Thymus (tissue), 11 donors: ENCODE data around the gene PSD4. TPM values are rescaled to one million over a fixed set of nuclear protein-coding genes. Genes with fewer than 3 reads are reported as not detected.

Experiments
- DNase-seq, 9 donors: peaks; one replicate each; pipeline ENCODE4 v3.0.0-alpha.2; 2013; ENCODE audit warnings: low spot score in 9 of 9, low read depth in 6 of 9, missing footprints in 1 of 9
- H3K27ac ChIP-seq, 2 donors: one replicate each; pipeline ENCODE4 v1.5.1; 2013; ENCODE audit warnings: control low read depth in 1 of 2, low read depth in 1 of 2, low read length in 1 of 2, mild to moderate bottlenecking in 1 of 2, moderate library complexity in 1 of 2
- H3K27me3 ChIP-seq, 2 donors: one replicate each; pipeline ENCODE4 v1.5.1; 2013; ENCODE audit warnings: low read length in 1 of 2; ENCODE audit not compliant: control insufficient read depth in 2 of 2, insufficient read depth in 1 of 2
- H3K36me3 ChIP-seq, 2 donors: one replicate each; pipeline ENCODE4 v1.5.1; 2013; ENCODE audit warnings: low read length in 1 of 2, mild to moderate bottlenecking in 1 of 2, moderate library complexity in 1 of 2; ENCODE audit not compliant: control insufficient read depth in 2 of 2, insufficient read depth in 2 of 2
- H3K4me1 ChIP-seq, 2 donors: one replicate each; pipeline ENCODE4 v1.5.1; 2013; ENCODE audit warnings: low read length in 2 of 2; ENCODE audit not compliant: control insufficient read depth in 2 of 2, insufficient read depth in 2 of 2
- H3K4me3 ChIP-seq, 2 donors: one replicate each; pipeline ENCODE4 v1.5.1; 2013; ENCODE audit warnings: low read length in 2 of 2, control low read depth in 1 of 2, mild to moderate bottlenecking in 1 of 2
- H3K9me3 ChIP-seq, 2 donors: one replicate each; pipeline ENCODE4 v1.5.1; 2013; ENCODE audit warnings: low read length in 1 of 2, mild to moderate bottlenecking in 1 of 2; ENCODE audit not compliant: control insufficient read depth in 2 of 2, insufficient read depth in 1 of 2
- WGBS: extraction: QIAGEN DNeasy Blood & Tissue Kit; methylation state at CpG from one replicate; pipeline ENCODE4 v1.1.7; 2013; 5-methylcytosine and 5-hydroxymethylcytosine counted together
- polyA plus RNA-seq: library from polyadenylated mRNA; stranded (reverse); fragments of 200-250 nt; gene quantifications from one replicate; pipeline ENCODE4 v1.2.3, GENCODE V29; 2013
- total RNA-seq: library from RNA; stranded (reverse); fragments of 120-200 nt; gene quantifications from one replicate; pipeline ENCODE4 v1.2.4, GENCODE V29; 2013
- donor health status: healthy.

PSD4 gene
- total and polyA plus RNA-seq, 2 donors, result 81.8 to 92.1 TPM

GRCh38 chr2:113185664-113186432 lies 12.1 kb downstream of the PSD4 start:
- DNase-seq, result no peak
- Histone ChIP-seq H3K36me3 (peaks cover 63 to 85% of the 10 kb centered on the region in 2 donors), H3K27ac (no peak overlapping the region), H3K4me1 (peaks cover 9 to 28% of the 10 kb centered on the region in 2 donors), H3K9me3 (no peaks in the 10 kb centered on the region), H3K27me3 (no peaks in the 10 kb centered on the region), H3K4me3 (no peak overlapping the region)
- 94% methylated on average over 10 of the region's 10 CpGs for WGBS

- peaks cover 66 to 85% of the 10 kb centered on the region in 2 donors for H3K36me3 ChIP-seq
- no peaks in the 10 kb centered on the region for H3K27me3 ChIP-seq
- no peaks in the 10 kb centered on the region for H3K9me3 ChIP-seq
- H3K4me1 ChIP-seq, result peaks cover 4 to 23% of the 10 kb centered on the region in 2 donors
- DNase-seq, result no peak
- no peak overlapping the region for H3K4me3 ChIP-seq
- WGBS, result 96% methylated on average over 5 of the region's 5 CpGs
- no peak overlapping the region for H3K27ac ChIP-seq
Measured at GRCh38 chr2:113186433-113186796, 12.6 kb downstream of the PSD4 start.

GRCh38 chr2:113187771-113188170 lies 14.0 kb downstream of the PSD4 start:
- Histone ChIP-seq H3K9me3 (no peaks in the 10 kb centered on the region), H3K4me3 (no peak overlapping the region), H3K4me1 (peaks cover 0 to 11% of the 10 kb centered on the region in 2 donors), H3K27me3 (no peaks in the 10 kb centered on the region), H3K36me3 (peaks cover 60 to 79% of the 10 kb centered on the region in 2 donors), H3K27ac (no peak overlapping the region)
- DNase-seq, result no peak
- 96% methylated on average over 6 of the region's 6 CpGs for WGBS

GRCh38 chr2:113190871-113191270 lies 17.1 kb downstream of the PSD4 start:
- Histone ChIP-seq H3K4me1 (no peaks in the 10 kb centered on the region), H3K9me3 (no peaks in the 10 kb centered on the region), H3K27ac (no peak overlapping the region), H3K27me3 (no peaks in the 10 kb centered on the region), H3K36me3 (peaks cover 57 to 79% of the 10 kb centered on the region in 2 donors), H3K4me3 (no peak overlapping the region)
- 81% methylated on average over 1 of the region's 1 CpG for WGBS
- no peak for DNase-seq

- H3K36me3 ChIP-seq, result peaks cover 59 to 79% of the 10 kb centered on the region in 2 donors
- DNase-seq, result no peak
Measured at GRCh38 chr2:113192459-113193100, 18.8 kb downstream of the PSD4 start.

GRCh38 chr2:113195923-113196501 lies 22.2 kb downstream of the PSD4 start:
- H3K27ac ChIP-seq, result no peak overlapping the region
- peaks cover 0 to 2% of the 10 kb centered on the region in 2 donors for H3K4me1 ChIP-seq
- no peaks in the 10 kb centered on the region for H3K27me3 ChIP-seq
- no peak for DNase-seq
- no peaks in the 10 kb centered on the region for H3K9me3 ChIP-seq
- no peak overlapping the region for H3K4me3 ChIP-seq
- WGBS, result 97% methylated on average over 11 of the region's 11 CpGs
- peaks cover 85 to 86% of the 10 kb centered on the region in 2 donors for H3K36me3 ChIP-seq

More at GRCh38 chr2:113192459-113193100, 18.8 kb downstream of the PSD4 start:
- Histone ChIP-seq H3K4me1 (no peaks in the 10 kb centered on the region), H3K27ac (no peak overlapping the region), H3K9me3 (no peaks in the 10 kb centered on the region), H3K4me3 (no peak overlapping the region), H3K27me3 (no peaks in the 10 kb centered on the region)
- 99% methylated on average over 7 of the region's 7 CpGs for WGBS

GRCh38 chr2:113196839-113197238 lies 23.1 kb downstream of the PSD4 start:
- no peaks in the 10 kb centered on the region for H3K27me3 ChIP-seq
- WGBS, result 100% methylated on average over 4 of the region's 4 CpGs
- no peak overlapping the region for H3K27ac ChIP-seq
- no peaks in the 10 kb centered on the region for H3K9me3 ChIP-seq
- no peak overlapping the region for H3K4me3 ChIP-seq
- no peak for DNase-seq
- H3K4me1 ChIP-seq, result peaks cover 0 to 2% of the 10 kb centered on the region in 2 donors
- H3K36me3 ChIP-seq, result peaks cover 90 to 91% of the 10 kb centered on the region in 2 donors

- H3K4me3 ChIP-seq, result no peak overlapping the region
- WGBS, result 98% methylated on average over 17 of the region's 17 CpGs
- H3K27me3 ChIP-seq, result no peaks in the 10 kb centered on the region
- peaks cover 0 to 2% of the 10 kb centered on the region in 2 donors for H3K4me1 ChIP-seq
- H3K9me3 ChIP-seq, result no peaks in the 10 kb centered on the region
- DNase-seq, result no peak
- no peak overlapping the region for H3K27ac ChIP-seq
- peaks cover 92 to 93% of the 10 kb centered on the region in 2 donors for H3K36me3 ChIP-seq
Measured at GRCh38 chr2:113197347-113198047, 23.7 kb downstream of the PSD4 start.
